ENCODE results near the gene OR7A5.
"Not testable (repeated sequence)": the region's sequence is repeated elsewhere in the genome, so short reads cannot be mapped to it uniquely, and the experiment has no call there.

The OR7A5 gene

DNA sequence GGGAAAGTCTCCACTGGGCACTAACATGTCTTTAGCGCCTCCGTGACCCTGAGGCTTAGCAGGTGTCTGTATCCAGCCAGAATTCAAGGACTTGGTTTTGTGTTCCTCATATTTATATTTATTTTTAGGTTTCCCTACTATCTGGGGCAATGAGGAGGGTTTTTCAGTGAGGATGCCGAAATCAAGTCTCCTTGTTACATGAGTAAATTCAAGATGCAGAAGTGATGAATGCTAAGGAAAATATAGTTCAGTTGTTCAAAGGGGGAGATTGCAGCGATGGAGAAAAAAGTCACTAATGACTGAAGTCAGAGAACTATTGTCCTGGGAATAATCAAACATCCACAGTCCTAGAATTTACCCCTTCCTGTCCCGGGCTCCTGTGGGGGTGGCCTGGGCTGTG, 55.8 kb downstream of the OR7A5 start:
- no peak for FAIRE-seq
- no peak for TF ChIP-seq POLR2A (IDR thresholded peaks at IDR 0.05; ENCODE audit: low read depth, low read length)

GRCh38 chr19:14778110-14778845, 56.7 kb downstream of the OR7A5 start, which contains the start of gene ADGRE2:
TSS of gene ADGRE2 (minus strand) at chr19:14778560. CDS start at chr19:14776756, 1,804 bp downstream.
- not testable (repeated sequence) for FAIRE-seq; DNase-seq (ENCODE audit: insufficient read length, low spot score)

More for the DNA sequence above, 55.8 kb downstream of the OR7A5 start:
- DNase-seq (ENCODE audit: insufficient read length, low spot score): no peak

DNA sequence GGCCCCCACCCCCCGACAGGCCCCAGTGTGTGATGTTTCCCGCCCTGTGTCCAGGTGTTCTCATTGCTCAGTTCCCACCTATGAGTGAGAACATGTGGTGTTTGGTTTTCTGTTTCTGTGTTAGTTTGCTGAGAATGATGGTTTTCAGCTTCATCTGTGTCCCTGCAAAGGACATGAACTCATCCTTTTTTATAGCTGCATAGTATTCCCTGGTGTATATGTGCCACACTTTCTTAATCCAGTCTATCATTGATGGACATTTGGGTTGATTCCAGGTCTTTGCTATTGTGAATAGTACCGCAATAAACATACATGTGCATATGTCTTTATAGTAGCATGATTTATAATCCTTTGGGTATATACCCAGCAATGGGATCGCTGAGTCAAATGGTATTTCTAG, 57.3 kb downstream of the OR7A5 start:
- not testable (repeated sequence) for DNase-seq (ENCODE audit: insufficient read length, low spot score); FAIRE-seq

All from H54 (cell line).